EL (cell line): ENCODE results near the gene TXNL1.
"Not testable (repeated sequence)": the region's sequence is repeated elsewhere in the genome, so short reads cannot be mapped to it uniquely, and the experiment has no call there.

Source experiments
- DNase-seq: peaks from one replicate; pipeline ENCODE4 v3.0.0-alpha.2; 2016

Gene TXNL1

GRCh38 chr18:56638232-56639103, at the start of gene TXNL1:
TXNL1 (minus strand) TSS chr18:56638592; CDS start chr18:56638440, 152 bp downstream.
- peak; percentile 98 for DNase-seq

- DNase-seq, result no peak
Observed at GRCh38 chr18:56684277-56684676, 45.9 kb upstream of the TXNL1 start.

- DNase-seq, result no peak
Observed at GRCh38 chr18:56678836-56679565, 40.6 kb upstream of the TXNL1 start.

GRCh38 chr18:56676639-56677038, 38.2 kb upstream of the TXNL1 start:
- no peak for DNase-seq

- DNase-seq, result no peak
Observed at GRCh38 chr18:56672981-56673380, 34.6 kb upstream of the TXNL1 start.

- DNase-seq, result no peak
Observed at GRCh38 chr18:56672391-56672790, 34.0 kb upstream of the TXNL1 start.

- no peak for DNase-seq
Observed at GRCh38 chr18:56662902-56663301, 24.5 kb upstream of the TXNL1 start.

GRCh38 chr18:56662502-56662901, 24.1 kb upstream of the TXNL1 start:
- DNase-seq, result no peak

- DNase-seq, result no peak
Observed at GRCh38 chr18:56662063-56662408, 23.6 kb upstream of the TXNL1 start.

- peak; percentile 15 for DNase-seq
Observed at GRCh38 chr18:56661360-56662062, 23.1 kb upstream of the TXNL1 start.

- no peak for DNase-seq
Observed at GRCh38 chr18:56660655-56661054, 22.3 kb upstream of the TXNL1 start.

- no peak for DNase-seq
Observed at GRCh38 chr18:56659111-56659510, 20.7 kb upstream of the TXNL1 start.

GRCh38 chr18:56658261-56658660, 19.9 kb upstream of the TXNL1 start:
- no peak for DNase-seq

GRCh38 chr18:56654280-56654679, 15.9 kb upstream of the TXNL1 start:
- not testable (repeated sequence) for DNase-seq

GRCh38 chr18:56652802-56653201, 14.4 kb upstream of the TXNL1 start:
- DNase-seq, result no peak

- DNase-seq, result peak; percentile 12
Observed at GRCh38 chr18:56651771-56652092, 13.3 kb upstream of the TXNL1 start.

- DNase-seq, result peak; percentile 99
Observed at GRCh38 chr18:56650944-56651770, 12.8 kb upstream of the TXNL1 start, which contains the start of gene WDR7. WDR7 (plus strand) TSS chr18:56651359; CDS start chr18:56672516, 21,157 bp downstream.

GRCh38 chr18:56649996-56650395, 11.6 kb upstream of the TXNL1 start:
- DNase-seq, result no peak

- no peak for DNase-seq
Observed at GRCh38 chr18:56647951-56648893, 9.8 kb upstream of the TXNL1 start.

GRCh38 chr18:56647071-56647470, 8.7 kb upstream of the TXNL1 start:
- no peak for DNase-seq

GRCh38 chr18:56645415-56646016, 7.1 kb upstream of the TXNL1 start:
- DNase-seq, result no peak
